ENCODE measurements around the gene FAAP100.

GRCh38 chr17:81556863-81557262, 4.7 kb upstream of the FAAP100 start:
- no peak for TF ChIP-seq FOXK2 (IDR thresholded peaks at IDR 0.05)
- TF ChIP-seq SUZ12 (IDR thresholded peaks at IDR 0.05), result no peak

Measured in HEK293T (cell line).